ENCODE data around the gene MOB3A. TPM values are rescaled to one million over a fixed set of nuclear protein-coding genes. Genes with fewer than 3 reads are reported as not detected.

MOB3A gene
- total and polyA plus RNA-seq, 2 of the 8 experiments (the other 6 are each of a cell fraction or from before 2014, with no cell fraction given): 9.2 to 9.6 TPM

DNA sequence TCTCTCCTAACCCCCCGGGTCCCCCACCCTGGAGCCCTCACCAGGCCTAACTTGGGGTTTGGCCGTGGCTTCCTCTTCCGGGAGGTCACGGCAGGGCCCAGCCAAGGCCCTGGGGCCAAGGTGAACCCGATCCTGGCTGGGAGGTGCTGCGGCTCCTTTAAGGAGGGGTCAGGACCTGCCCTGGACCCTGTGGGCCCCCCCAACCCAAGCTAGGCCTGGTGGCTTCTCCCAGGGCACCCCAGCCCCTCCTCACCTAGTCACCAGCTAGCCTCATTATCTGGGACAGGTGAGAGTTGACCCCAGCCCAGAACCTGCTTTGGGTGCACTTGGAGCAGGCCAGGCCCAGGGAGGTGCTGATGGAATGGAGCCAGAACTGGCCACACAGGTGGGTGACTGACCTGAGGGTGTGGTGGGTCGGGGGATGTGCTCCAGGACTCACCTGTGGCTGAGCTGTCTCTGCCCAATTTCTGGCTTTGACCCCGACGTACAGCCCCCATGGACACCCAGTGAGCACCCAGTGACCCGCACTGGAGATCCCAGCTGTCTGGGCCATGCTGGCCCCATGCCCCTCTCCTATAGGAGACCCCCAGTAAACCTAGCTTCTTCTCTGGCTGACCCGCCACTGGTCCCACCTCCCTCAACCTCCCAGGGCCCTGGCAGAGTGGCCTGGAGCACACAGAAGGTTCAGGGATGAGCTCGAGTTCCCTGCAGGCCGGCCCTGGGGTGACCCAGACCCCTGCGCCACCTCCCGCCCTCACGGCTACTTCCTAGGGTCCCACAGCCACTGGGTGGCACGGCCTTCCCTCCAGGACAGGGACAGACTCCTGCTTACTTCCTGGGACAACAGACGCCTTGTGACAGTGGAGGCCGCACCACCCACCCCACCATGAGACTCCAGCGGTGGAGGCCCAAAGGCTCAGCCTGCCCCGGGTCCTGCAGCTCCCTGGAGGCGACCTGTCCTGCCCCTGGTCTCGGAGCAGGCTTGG lies 38.3 kb downstream of the MOB3A start:
- Histone ChIP-seq H3K56ac (replicated peaks; ENCODE audit: insufficient read length, low read depth, low read length) (no peak overlapping the region), H4K20me1 (replicated peaks in 1 of 2; ENCODE audit: control insufficient read depth in 1 of 2, insufficient read depth in 2 of 2, low read length in 2 of 2) (no peaks in the 10 kb centered on the region), H3K9me3 (ENCODE audit: insufficient read depth in 2 of 2, low read depth in 1 of 2, low read length in 1 of 2) (no peaks in the 10 kb centered on the region), H2BK15ac (ENCODE audit: low read length) (peak overlapping the region; percentile 72; the same call in 1 of the 2 replicates), H3K14ac (ENCODE audit: insufficient read length) (no peak overlapping the region), H3K27ac (ENCODE audit: low read depth, low read length) (0 out of 2 replicates have a peak overlapping the region, but pooled peaks have one; percentile 51), H2BK12ac (ENCODE audit: low read depth, low read length) (peak overlapping the region; percentile 75), H3K18ac (ENCODE audit: extremely low read depth, low read length) (peak overlapping the region; percentile 32), H2BK20ac (ENCODE audit: low read length) (peak overlapping the region; percentile 95), H3K4me1 (replicated peaks in 1 of 4; ENCODE audit: control insufficient read depth in 3 of 4, insufficient read depth in 4 of 4, low read length in 3 of 4) (peaks cover 4 to 32% (median 24%) of the 10 kb centered on the region in 4 experiments), H2AFZ (ENCODE audit: low read length) (no peak overlapping the region), H3K79me1 (ENCODE audit: low read depth, low read length) (no peaks in the 10 kb centered on the region), H3K4me2 (ENCODE audit: insufficient read depth in 1 of 2, low read depth in 2 of 2, low read length in 2 of 2) (no peak overlapping the region), H4K8ac (ENCODE audit: extremely low read depth, insufficient read depth, low read length) (peak overlapping the region; percentile 91), H3K79me2 (ENCODE audit: control insufficient read depth in 1 of 2, insufficient read depth in 2 of 2, low read length in 2 of 2) (no peaks in the 10 kb centered on the region), H3K4ac (replicated peaks; ENCODE audit: insufficient read length, low read depth, low read length) (no peak overlapping the region), H2BK5ac (ENCODE audit: low read depth, low read length) (peak overlapping the region; percentile 87; the same call in 1 of the 2 replicates), H3K23me2 (ENCODE audit: low read depth, low read length) (peaks cover 5% of the 10 kb centered on the region; the same call in 1 of the 2 replicates), H3K9ac (replicated peaks in 1 of 4; ENCODE audit: extremely low read depth in 1 of 4, low read depth in 3 of 4, low read length in 3 of 4) (no peak overlapping the region; a peak in 1 of 7 replicates), H3K4me3 (ENCODE audit: extremely low read depth in 1 of 4, insufficient read depth in 2 of 4, low read depth in 3 of 4, low read length in 4 of 4) (no peak overlapping the region), H2AK5ac (ENCODE audit: low read depth, low read length) (peak overlapping the region; percentile 75; the same call in 1 of the 2 replicates), H4K5ac (ENCODE audit: insufficient read length, low read depth, low read length) (peak overlapping the region; percentile 21), H3K36me3 (ENCODE audit: control insufficient read depth in 2 of 4, insufficient read depth in 4 of 4, low read length in 3 of 4) (no peaks in the 10 kb centered on the region), H3K23ac (ENCODE audit: insufficient read length) (no peak overlapping the region), H4K91ac (replicated peaks; ENCODE audit: insufficient read length, low read length) (peak overlapping the region; percentile 97), H2BK120ac (replicated peaks; ENCODE audit: low read depth, low read length) (peak overlapping the region; percentile 15), H3K27me3 (replicated peaks in 1 of 4; ENCODE audit: control insufficient read depth in 3 of 4, extremely low read depth in 1 of 4, insufficient read depth in 3 of 4, low read length in 3 of 4) (no peaks in the 10 kb centered on the region)
- DNase-seq (ENCODE audit: low read depth in 1 of 2, low spot score in 2 of 2) (no peak), FAIRE-seq (no peak)
- WGBS, 2 experiments (ENCODE audit: extremely low coverage in 1 of 2, insufficient coverage in 1 of 2, insufficient read length in 1 of 2, insufficient replicate concordance in 2 of 2, low coverage in 1 of 2, low lambda C conversion rate in 2 of 2, missing lambda C conversion rate in 1 of 2): 86% methylated on average over 21 of the region's 23 CpGs; no CpG with 5 or more reads in 1 of the 2 experiments
- CTCF ChIA-PET (ENCODE audit: partially characterized antibody): interaction anchor here (0.7 to 3.2 kb wide), 5 partner anchors 11 to 38 kb away, joined by 3 to 16 read pairs (median 4); no protein-coding TSS in a partner anchor
- POLR2A ChIA-PET (ENCODE audit: partially characterized antibody): interaction anchor here (1.0 to 22.2 kb wide), 5 partner anchors 9 to 212 kb away, joined by 3 to 524 read pairs (median 4); no protein-coding TSS in a partner anchor
- TF ChIP-seq BCL11A (IDR thresholded peaks at IDR 0.05; ENCODE audit: low read depth in 2 of 2, low read length in 2 of 2): no peak
- TF ChIP-seq SIN3A (conservative IDR thresholded peaks at IDR 0.05 in 1 of 2, IDR thresholded peaks at IDR 0.05 in 1 of 2; ENCODE audit: low read depth in 1 of 2, low read length in 2 of 2): no peak
- TF ChIP-seq MAFK (IDR thresholded peaks at IDR 0.05; ENCODE audit: low read depth, low read length): no peak
- no peak for TF ChIP-seq USF2 (IDR thresholded peaks at IDR 0.05; ENCODE audit: low read length)
- TF ChIP-seq CHD2 (IDR thresholded peaks at IDR 0.05; ENCODE audit: low read length): no peak
- TF ChIP-seq RBBP5 (IDR thresholded peaks at IDR 0.05; ENCODE audit: borderline replicate concordance, low read depth, low read length): no peak
- TF ChIP-seq CBX5 (IDR thresholded peaks at IDR 0.05; ENCODE audit: low read depth, low read length): no peak
- no peak for TF ChIP-seq BACH1 (IDR thresholded peaks at IDR 0.05; ENCODE audit: low read length)
- TF ChIP-seq NANOG (IDR thresholded peaks at IDR 0.05; ENCODE audit: insufficient read depth, low read depth, low read length, poor library complexity, severe bottlenecking): no peak
- TF ChIP-seq POLR2A (IDR thresholded peaks at IDR 0.05; ENCODE audit: control extremely low read depth in 1 of 2, low read depth in 2 of 2, low read length in 2 of 2): no peak

Data from H1 (cell line).